ENCODE measurements around the gene MAGI2.

MAGI2 gene

DNA sequence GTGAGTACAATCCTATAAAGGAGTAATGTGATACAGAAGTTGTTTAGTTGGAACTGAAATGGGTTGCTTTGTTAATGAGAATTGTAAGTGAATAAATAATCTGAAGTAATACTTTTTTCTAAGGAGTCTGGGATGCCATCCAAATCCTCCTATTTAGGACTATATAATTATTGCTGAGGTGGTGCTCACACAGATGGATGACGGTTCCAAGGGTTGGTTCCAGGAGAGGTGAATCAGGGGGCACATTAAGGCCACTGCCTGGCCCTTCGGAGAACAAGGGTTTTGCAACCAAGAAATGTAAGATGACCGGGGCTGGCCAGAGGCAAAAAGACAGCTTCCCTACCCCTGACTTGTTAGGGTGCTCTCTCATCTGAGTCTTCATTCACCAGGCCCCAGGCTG, 1302.2 kb downstream of the MAGI2 start:
- DNase-seq: no peak

DNA sequence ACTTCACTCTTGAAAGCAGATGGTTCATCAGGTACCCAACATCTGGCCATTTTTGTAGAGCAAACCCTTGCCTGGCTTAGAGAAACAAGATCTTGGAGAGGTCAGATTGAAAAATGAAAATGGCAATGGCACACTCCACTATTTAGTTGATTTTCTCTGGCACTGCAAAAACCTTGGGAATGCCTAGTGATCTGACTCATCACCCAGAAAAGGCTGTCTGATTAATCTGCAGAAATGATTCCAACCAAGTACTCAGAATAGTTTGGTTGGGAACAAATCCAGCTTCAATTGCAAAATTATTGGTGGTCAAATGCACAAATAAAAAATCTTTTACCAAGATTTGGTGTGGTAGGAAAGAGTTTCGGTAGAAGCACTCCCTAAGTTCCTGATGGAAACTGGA, 1303.7 kb downstream of the MAGI2 start:
- DNase-seq: no peak

DNA sequence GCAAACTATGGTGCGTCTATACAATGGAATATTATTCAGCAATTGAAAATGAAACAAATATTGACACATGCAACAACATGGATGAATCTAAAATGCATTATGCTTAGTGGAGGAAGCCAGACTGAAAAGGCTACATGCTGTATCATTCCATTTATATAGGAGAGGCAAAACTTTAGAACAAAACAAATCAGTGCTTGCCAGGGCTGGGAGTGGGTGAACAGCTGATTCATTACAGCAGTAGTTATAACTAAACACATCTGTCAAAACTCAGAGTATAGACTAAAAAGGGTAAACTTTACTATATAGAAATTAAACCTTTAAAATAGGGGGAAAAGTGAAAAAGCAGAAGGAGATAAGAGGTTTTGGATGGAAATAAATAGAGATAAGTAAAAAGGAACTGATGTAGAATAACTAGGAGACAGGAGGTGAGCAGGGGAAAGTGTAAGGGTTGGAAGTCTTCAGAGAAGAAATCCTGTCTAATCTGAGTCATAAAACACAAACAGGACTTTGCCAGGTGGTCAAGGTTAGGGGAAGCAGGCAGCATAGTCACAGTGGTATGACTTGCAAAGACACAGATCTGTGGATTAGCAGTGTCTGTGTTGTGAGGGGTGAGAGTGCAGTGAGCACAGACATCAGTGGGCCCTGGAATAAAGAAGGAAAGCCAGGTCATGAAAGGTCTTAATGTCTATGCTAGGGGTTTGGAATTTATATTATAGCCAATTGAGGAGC, 1305.1 kb downstream of the MAGI2 start:
- no peak for DNase-seq

- DNase-seq: no peak
Measured at GRCh38 chr7:78146546-78146945, 1306.9 kb downstream of the MAGI2 start.

DNA sequence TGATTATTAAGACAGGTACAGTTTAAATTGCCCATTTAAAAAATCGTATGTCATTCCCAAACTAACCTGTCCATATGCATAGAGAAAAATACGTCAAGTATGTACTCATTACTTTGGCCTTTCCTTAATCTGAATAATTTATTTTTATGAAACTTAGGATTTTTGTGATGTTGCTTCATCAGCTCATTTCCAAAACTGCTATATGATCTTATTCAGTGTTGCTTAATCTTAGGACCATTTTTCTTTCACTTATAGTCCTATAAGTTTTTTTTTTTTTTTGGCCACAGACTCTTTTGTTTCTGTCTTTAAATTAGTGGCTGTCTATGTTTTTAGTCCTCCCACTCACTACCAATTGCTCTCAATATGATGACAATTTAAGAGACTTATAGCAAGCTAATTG, 1309.8 kb downstream of the MAGI2 start:
- no peak for DNase-seq

DNA sequence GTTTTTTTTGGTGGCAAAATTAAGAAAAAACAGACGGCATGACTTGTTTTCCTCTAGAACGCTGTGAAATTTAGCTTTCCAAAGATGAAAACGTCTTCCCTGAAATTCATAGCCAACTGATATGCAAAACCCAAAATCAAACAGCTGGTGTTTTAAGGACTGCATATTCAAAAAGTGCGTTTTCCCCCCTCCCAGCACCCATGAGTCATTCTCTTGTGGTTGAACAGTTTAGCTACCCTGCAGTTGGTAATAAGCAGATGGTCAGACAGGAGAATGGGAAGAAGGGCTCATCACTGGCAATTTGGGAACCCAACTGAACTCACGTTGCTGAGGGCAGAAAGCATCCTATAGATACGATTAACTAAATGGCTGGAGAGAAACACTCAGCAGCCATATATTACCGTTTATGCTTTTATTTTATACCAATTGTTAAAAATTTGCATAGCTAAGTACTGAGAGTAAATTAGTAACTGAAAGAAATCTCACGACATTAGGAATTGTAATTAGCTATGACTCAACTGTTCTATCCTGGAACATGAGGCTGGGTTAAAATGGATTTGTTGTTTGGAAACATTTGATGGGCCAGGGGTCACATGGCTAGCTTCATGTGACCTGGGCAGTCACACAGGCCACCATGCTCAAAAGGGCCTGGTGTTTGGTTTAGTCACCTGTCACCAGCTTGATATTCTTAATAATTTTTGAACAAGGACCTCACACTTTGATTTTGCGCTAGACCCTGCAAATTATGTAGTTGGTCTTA, 1311.8 kb downstream of the MAGI2 start:
- no peak for DNase-seq

DNA sequence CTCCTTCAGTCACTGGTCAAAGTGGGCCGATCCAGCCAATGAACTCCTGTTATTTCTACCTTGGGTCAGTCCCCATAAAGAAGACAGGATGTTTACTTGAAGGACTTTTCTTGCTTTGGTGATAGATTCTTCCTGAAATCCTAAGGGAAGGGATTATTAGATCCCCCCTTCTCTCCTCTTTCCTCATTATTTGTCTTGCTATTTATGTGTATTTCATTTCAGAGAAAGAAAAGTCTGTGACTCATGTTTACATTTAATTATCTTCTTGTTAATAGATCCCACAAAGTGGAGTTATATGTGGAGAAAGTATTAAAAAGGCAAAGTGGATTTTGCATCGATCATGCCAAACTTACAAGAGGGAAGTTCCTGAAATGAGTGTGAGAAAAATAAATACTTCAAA, 1313.4 kb downstream of the MAGI2 start:
- no peak for DNase-seq

DNA sequence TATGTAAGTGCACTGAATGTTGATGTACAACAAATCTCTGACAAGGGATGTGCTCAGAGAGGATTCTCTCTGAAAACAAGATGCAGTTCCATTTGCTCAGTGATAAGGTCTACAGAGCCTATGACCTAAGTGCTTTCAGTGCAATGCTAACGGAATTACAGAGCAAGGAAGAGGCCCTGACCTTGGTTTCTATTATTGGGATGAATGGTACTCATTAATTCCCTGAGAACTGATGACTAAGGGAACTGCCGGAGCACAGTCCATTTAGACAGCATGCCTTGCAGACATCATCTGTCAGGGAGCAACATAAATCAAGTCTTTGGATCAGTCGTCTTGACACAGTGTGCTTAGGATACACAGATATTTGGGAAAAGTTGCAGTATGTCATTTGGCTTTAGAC, 1314.1 kb downstream of the MAGI2 start:
- no peak for DNase-seq

DNA sequence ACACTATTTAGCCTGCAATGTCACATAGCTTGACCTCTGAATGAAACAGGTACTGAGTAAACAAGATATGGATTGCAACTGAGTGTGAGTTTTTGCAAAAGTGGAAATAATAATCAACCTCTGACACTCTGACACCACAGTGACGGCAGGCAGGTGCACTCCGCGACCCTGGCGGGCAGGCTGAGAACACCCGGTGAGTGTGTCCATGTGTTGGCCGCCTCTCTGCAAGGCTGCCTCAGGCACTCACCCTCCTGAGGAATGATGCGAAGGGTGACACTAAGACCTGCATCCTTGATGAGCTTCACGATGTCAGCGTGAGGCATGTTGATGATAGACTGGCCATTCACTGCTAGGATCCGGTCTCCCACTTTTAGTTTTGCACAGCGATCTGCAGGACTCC, 1318.7 kb downstream of the MAGI2 start:
- DNase-seq: no peak

GRCh38 chr7:78134256-78134655, 1319.2 kb downstream of the MAGI2 start:
- no peak for DNase-seq

GRCh38 chr7:78130446-78131215, 1322.8 kb downstream of the MAGI2 start:
- DNase-seq: no peak

GRCh38 chr7:78129865-78130264, 1323.6 kb downstream of the MAGI2 start:
- no peak for DNase-seq

DNA sequence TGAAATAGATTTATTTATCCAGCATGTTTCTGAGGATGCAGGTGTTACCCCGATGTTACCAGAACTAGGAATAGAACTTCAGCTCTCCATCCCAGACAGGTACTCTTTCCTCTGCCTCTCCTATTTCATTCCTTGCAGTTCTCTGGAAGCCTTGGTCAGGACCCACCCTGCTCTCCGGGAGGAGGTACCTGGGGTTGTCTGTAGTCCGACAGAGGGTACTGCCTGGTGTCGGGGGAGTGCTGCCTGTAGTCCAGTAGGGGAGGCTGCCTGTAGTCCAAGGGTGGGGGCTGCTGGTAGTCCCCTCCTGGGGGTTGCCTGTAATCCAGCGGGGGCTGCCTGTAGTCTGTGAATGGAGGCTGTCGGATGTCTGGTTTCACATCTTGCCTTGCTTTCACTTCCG, 1326.5 kb downstream of the MAGI2 start:
- DNase-seq: no peak

GRCh38 chr7:78125884-78126283, 1327.6 kb downstream of the MAGI2 start:
- no peak for DNase-seq

DNA sequence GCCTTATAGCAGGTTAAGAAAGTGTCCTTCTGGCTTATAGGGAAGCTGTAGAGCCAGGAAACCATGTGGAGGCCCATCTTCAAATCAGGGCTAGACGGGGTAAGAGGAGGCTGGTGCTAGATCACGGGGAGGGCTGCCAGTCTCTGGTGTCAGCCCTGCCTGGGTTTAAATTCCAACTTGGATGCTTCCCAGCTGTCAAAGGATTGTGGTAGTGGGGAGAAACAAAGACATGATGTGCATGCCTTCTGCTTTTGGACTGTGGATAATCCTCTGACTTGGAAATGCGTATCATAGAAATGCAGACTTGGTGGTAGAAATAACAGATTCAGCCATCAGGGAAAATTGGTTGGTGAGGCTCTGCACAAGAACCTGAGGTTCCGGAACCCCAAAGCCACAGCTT, 1329.3 kb downstream of the MAGI2 start:
- DNase-seq: no peak

- peak in 1 of 2 donors; percentile 6 for DNase-seq
Measured at GRCh38 chr7:78121888-78122287, 1331.6 kb downstream of the MAGI2 start.

- DNase-seq: no peak
Measured at GRCh38 chr7:78118470-78118869, 1335.0 kb downstream of the MAGI2 start.

DNA sequence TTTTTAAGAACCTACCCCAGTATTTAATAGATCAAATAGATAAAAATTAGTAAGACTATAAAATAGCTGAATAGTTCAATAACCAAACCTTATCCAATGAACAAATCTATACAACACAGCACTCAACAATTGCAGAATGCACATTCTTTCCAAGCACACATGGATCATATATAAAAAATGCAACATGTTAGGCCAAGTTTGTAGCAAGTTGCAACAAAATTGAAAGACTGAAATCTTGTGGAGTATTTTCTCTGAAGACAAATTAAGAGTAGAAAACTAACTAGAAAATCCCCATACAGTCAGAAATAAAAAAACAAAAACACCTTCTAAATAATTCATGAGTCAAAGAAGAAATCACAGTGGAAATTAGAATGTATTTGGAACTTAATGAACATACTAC, 1337.6 kb downstream of the MAGI2 start:
- DNase-seq: no peak

GRCh38 chr7:78114993-78115392, 1338.5 kb downstream of the MAGI2 start:
- DNase-seq: no peak

GRCh38 chr7:78112488-78112887, 1341.0 kb downstream of the MAGI2 start:
- no peak for DNase-seq

DNA sequence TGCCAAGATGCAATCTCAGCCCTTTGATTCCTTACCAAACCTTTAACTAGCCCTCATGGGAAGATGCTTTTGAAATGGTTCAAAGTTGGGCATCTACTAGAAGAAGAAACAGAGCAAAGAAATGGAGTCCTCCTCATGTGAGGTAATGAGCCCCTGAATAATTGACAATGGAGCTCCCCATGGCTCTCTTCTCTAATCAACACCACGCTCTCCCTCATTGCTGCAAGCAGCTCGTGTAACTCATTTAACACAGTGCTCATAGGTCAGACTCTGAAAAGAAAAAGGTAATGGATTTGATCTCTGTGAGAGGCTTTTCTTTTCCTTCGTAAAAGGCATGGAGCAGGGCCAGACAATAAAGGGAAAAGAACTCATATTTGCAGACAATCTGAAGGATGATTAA, 1342.1 kb downstream of the MAGI2 start:
- no peak for DNase-seq

DNA sequence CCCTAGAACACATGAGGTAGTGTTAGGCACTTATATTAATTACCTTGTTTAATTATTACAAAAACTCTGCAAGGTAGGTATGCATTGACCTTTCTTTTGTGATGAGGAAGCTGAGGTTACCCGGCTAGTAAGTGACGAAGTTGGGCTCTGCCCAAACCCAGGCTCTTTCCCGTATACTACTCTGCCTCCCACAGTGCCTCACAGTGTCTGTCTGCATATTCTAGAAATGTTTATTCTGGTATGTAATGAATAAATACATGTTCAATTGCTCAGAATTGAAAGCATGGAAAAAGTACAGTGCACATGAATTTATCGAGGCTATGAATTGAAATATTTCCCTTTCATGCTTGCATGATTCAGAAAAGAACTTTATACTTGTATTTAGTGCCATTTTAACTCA, 1350.0 kb downstream of the MAGI2 start:
- DNase-seq: no peak

DNA sequence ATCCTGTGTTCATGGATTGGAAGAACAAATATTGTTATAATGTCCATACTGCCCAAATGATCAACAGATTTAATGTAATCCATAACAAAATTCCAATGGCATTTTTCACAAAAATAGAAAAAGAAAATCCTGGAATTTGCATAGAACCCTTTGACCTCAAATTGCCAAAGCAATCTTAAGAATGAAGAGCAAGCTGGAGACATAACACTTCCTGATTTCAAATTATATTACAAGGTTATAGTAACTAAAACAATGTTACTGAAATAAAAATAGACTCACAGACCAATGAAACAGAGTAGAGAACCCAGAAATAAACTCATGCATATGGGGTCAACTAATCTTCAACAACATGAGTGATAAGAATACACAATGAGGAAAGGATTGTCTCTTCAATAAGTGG, 1352.4 kb downstream of the MAGI2 start:
- no peak for DNase-seq

Measured in inflammatory macrophage treated with lipopolysaccharide for 1 hour (primary cell).